ENCODE measurements around the gene CDH5.

CDH5 gene

DNA sequence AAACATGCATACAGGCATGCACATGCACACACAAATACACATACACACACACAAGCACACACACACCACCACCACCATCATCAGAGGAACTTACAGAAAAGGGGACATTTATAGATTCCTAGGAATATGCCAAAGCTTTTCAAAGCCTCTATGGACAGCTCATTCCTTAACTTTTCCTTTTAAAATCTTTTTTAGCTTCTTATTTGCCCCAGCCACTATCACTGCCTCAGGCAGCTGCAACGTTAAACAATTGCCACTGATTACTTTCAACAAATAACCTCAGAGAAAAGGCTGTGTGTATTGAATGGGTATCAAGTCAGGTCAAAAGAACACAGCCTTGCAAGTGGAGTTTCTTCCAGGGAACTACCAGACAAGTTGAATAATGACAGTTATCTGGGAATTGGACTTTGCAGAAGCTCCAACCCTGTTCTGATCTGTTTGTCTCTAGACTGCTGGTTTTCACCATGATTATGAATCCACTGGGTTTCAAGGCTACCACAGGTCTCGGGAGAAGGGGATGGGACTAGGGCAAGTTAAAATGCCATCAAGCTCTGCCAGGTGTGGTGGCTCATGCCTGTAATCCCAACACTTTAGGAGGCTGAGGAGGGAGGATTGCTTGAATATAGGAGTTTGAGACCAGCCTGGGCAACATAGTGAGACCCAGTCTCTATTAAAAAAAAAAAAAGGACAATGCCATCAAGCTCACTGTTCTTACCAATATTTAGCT lies 38.7 kb downstream of the CDH5 start:
- no peak overlapping the region for H3K27ac ChIP-seq
- TF ChIP-seq ZFX (IDR thresholded peaks at IDR 0.05; ENCODE audit: borderline replicate concordance), result no peak

DNA sequence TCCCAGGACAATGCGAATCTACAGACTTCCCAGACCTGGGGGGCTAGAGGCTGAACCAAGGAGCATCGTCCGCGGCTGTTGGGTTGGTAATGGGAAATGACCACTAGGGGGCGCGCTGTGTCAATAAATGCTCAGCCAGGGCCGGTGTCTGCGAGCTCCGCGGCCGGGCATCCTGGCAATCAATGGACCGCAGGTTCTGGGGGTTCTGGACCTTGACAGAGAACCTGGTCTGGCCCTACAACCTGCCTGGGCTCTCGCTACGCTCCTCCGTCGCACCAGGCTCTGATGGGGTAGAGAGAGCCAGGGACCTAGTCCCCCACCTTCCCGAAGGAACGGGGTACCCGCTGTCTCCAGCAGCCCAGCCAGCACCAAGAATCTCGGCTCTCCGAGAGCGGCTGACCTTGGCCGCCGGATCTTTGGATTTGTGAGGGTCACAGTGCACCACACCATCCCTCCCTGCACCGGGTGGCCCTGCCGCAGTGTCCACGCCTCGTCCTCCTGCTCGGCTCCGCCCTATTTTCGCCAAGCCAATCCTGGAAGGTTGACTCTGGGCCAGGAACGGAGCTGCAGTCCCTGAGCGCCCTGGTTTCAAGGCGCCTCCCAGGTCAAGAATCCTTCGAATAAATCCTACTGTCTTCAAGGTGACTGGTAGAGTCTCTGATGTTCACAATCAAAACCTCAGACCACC lies 40.2 kb downstream of the CDH5 start:
- no peak overlapping the region for H3K27ac ChIP-seq

DNA sequence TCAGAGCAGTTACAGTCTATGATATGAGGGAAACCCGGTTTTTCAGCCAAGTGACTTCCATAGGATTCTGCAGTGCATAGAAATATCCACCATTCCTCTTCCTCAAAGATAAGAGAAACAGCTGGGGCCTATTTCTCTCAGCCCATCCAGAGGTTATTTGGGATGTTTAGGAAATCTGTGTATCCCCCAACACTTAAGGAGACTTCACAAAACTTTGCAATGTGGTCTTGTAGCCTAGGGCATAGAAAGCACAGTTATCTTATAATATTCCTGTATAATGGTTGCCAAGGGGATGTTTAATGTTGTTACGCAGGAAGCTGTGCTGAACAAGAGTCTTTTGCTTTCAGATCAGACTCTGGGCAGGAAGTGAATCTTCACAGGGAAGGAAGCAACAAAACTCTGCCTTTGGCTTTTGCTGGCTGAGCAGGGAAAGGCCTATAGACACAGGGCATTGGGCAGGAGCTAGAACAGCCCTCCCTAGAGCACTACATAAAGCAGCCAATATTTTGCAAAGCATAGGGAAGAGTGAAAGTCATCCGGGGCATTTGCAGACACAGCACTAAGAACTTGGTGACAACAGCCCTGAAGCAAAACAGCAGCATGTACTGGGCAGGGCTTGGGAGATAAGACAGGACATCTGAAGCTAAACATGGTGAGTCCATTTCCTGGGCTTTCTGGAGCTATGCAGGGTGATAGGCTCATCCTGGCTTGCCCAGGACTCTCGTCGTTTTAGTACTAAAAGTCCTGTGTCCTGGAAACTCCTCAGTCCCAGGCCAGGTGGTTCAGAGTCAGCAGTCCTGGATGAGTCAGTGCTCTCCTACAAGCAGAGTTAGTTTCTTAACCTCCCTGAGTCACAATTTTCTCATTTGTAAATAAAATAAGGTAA lies 41.9 kb downstream of the CDH5 start:
- no peak overlapping the region for H3K27ac ChIP-seq
- TF ChIP-seq, protein P1, sequence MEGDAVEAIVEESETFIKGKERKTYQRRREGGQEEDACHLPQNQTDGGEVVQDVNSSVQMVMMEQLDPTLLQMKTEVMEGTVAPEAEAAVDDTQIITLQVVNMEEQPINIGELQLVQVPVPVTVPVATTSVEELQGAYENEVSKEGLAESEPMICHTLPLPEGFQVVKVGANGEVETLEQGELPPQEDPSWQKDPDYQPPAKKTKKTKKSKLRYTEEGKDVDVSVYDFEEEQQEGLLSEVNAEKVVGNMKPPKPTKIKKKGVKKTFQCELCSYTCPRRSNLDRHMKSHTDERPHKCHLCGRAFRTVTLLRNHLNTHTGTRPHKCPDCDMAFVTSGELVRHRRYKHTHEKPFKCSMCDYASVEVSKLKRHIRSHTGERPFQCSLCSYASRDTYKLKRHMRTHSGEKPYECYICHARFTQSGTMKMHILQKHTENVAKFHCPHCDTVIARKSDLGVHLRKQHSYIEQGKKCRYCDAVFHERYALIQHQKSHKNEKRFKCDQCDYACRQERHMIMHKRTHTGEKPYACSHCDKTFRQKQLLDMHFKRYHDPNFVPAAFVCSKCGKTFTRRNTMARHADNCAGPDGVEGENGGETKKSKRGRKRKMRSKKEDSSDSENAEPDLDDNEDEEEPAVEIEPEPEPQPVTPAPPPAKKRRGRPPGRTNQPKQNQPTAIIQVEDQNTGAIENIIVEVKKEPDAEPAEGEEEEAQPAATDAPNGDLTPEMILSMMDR (IDR thresholded peaks at IDR 0.05), result no peak

More for the DNA sequence above, 40.2 kb downstream of the CDH5 start:
- TF ChIP-seq, protein P1 (IDR thresholded peaks at IDR 0.05), result peak; percentile 85
- TF ChIP-seq ZFX (IDR thresholded peaks at IDR 0.05; ENCODE audit: borderline replicate concordance), result no peak

DNA sequence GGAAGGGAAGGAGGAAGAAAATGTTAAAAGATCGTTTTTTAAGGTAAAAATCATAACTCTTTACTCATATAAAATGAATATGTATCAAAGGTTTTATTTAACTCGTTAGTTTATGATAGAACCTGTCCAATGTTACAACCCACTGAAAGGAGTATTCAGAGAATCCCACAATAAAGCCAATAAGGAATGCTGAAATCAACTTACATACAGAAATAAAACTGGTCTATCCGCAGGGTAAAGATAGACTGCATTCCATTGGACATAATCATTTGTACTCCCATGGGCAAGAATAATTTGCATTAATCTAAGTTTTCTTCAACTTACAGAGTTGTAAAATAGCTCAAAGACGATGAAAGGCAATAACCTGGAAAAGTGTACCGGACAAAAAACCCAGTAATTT lies 42.7 kb downstream of the CDH5 start:
- H3K27ac ChIP-seq, result no peak overlapping the region
- TF ChIP-seq, protein P1 (IDR thresholded peaks at IDR 0.05), result no peak
- TF ChIP-seq ZFX (IDR thresholded peaks at IDR 0.05; ENCODE audit: borderline replicate concordance), result no peak

DNA sequence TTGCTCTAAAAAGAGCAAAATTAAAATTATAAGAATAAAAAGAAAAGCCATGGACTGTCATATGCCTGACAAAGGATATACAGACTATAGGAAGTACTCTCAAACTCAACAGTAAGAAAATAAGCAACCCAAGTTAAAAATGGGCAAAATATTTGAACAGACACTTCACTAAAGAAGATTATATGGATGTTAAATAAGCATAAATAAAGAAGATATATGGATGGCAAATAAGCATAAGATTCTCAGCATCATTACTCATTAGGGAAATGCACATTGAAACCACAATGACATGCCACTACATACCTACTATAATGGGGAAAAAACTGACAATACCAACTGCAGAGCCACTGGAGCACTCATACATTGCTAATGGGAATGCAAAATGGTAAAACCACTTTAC lies 45.7 kb downstream of the CDH5 start:
- TF ChIP-seq, protein P1 (IDR thresholded peaks at IDR 0.05), result no peak

DNA sequence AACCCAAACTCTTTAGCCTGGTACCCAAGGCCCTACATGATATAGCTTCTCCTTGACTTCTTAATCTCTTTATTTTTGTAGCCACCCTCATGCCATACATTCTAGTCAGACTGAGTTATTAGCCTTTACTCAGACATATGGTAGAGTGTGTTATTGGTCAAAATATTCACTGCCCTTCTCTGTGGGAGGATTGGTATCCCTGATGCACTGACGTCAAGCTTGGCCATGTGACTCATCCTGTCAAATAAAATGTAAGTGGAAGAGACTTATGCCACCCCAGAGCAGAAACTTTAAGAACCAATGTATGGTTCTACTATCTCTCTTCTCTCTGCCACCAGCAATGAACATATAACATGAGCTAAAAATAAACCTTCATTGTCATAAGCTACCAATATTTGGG lies 48.4 kb downstream of the CDH5 start:
- no peak overlapping the region for H3K27ac ChIP-seq
- no peak for TF ChIP-seq ZFX (IDR thresholded peaks at IDR 0.05; ENCODE audit: borderline replicate concordance)
- TF ChIP-seq, protein P1 (IDR thresholded peaks at IDR 0.05), result no peak

More for the DNA sequence above, 45.7 kb downstream of the CDH5 start:
- H3K27ac ChIP-seq, result no peak overlapping the region

DNA sequence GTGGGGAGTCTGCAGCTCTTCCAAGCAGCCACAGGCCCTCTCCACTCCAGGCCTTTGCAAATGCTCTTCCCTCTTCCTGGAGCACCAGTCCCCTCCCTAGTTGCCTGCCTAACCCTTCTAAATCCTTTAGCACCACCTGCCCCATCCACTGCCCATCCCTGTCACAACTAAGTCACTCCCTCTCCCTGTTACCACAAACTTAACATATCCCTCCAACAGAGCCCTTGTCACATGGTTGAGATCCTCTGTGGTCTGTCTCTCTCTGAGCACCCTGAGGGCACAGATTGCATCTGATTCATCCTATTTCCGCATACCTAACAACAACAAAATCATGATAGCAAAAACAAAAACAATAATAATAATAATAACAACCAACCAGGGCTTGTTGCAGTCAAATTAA lies 49.6 kb downstream of the CDH5 start:
- no peak overlapping the region for H3K27ac ChIP-seq
- TF ChIP-seq, protein P1 (IDR thresholded peaks at IDR 0.05), result no peak
- no peak for TF ChIP-seq ZFX (IDR thresholded peaks at IDR 0.05; ENCODE audit: borderline replicate concordance)

Data from 22Rv1 (cell line).